T-cell (primary cell): ENCODE data around the gene PAQR7. TPM values are rescaled to one million over a fixed set of nuclear protein-coding genes. Genes with fewer than 3 reads are reported as not detected.

Experiments
- ATAC-seq, 4 experiments: fragments of 200-7000 bp in 3 of 4; fragments of 150-1000 bp in 1 of 4; cut with Tn5 transposase; replicated peaks in 1 of 4; 1 replicate in 3 of 4; 2 replicates in 1 of 4; pipeline ENCODE4 v1.10.0; 2021; ENCODE audit warnings: moderate library complexity in 3 of 4, mild to moderate bottlenecking in 2 of 4, moderate number of reproducible peaks in 1 of 4
- CTCF ChIA-PET, 2 donors: fragments of 300-600 bp; sonication (Branson Sonifier 250); formaldehyde crosslinking; loops; one replicate each; lab custom pipeline; 2022; ENCODE audit warnings: antibody characterized with exemption in 2 of 2; lab: Charles Lee
- POLR2A ChIA-PET, 2 donors: fragments of 300-600 bp; sonication (Branson Sonifier 250); formaldehyde crosslinking; loops; one replicate each; lab custom pipeline; 2022; ENCODE audit warnings: antibody characterized with exemption in 2 of 2; lab: Charles Lee
- DNase-seq, 35 experiments: peaks; one replicate each; pipeline versions ENCODE4 v3.0.0 to v3.0.0-alpha.2; 2013 to 2023
- H3K27ac ChIP-seq: one replicate; pipeline ENCODE4 v1.5.1; 2013; ENCODE audit warnings: low read length
- H3K27me3 ChIP-seq, 2 experiments: replicated peaks in 1 of 2; 1 replicate in 1 of 2; 2 replicates in 1 of 2; pipeline versions ENCODE4 v1.6.1 to v1.7.0; 2013; ENCODE audit warnings: low read length in 1 of 2, mixed read lengths in 1 of 2; ENCODE audit not compliant: control insufficient read depth in 2 of 2, insufficient read depth in 2 of 2; ENCODE audit errors: extremely low read depth in 1 of 2
- H3K36me3 ChIP-seq, 2 donors: 1 replicate in 1 of 2; 2 replicates in 1 of 2; pipeline versions ENCODE4 v1.6.1 to v1.7.0; 2013; ENCODE audit warnings: low read length in 1 of 2; ENCODE audit not compliant: control insufficient read depth in 2 of 2, insufficient read depth in 1 of 2; ENCODE audit errors: extremely low read depth in 1 of 2
- H3K4me1 ChIP-seq, 2 experiments: 1 replicate in 1 of 2; 2 replicates in 1 of 2; pipeline versions ENCODE4 v1.6.1 to v1.7.0; 2013; ENCODE audit warnings: low read length in 2 of 2, mixed read lengths in 1 of 2; ENCODE audit not compliant: insufficient read depth in 2 of 2, control insufficient read depth in 1 of 2; ENCODE audit errors: extremely low read depth in 1 of 2
- H3K4me3 ChIP-seq, 2 donors: 1 replicate in 1 of 2; 2 replicates in 1 of 2; pipeline versions ENCODE4 v1.5.1 to v1.7.0; 2013; ENCODE audit warnings: mild to moderate bottlenecking in 2 of 2, low read length in 1 of 2, moderate library complexity in 1 of 2; ENCODE audit not compliant: control insufficient read depth in 1 of 2; ENCODE audit errors: extremely low read depth in 1 of 2
- H3K9me3 ChIP-seq: 2 replicates; pipeline ENCODE4 v1.7.0; 2013
- H3K27ac Mint-ChIP-seq, 2 donors: one replicate each; pipeline ENCODE4 v1.8.0; 2020 to 2021; ENCODE audit warnings: mild to moderate bottlenecking in 2 of 2, mixed read lengths in 2 of 2
- H3K27me3 Mint-ChIP-seq, 2 donors: one replicate each; pipeline ENCODE4 v1.8.0; 2021 to 2022; ENCODE audit warnings: mixed read lengths in 2 of 2
- H3K36me3 Mint-ChIP-seq: one replicate; pipeline ENCODE4 v1.8.0; 2021; ENCODE audit warnings: mixed read lengths
- H3K4me1 Mint-ChIP-seq, 3 donors: one replicate each; pipeline ENCODE4 v1.8.0; 2020 to 2022; ENCODE audit warnings: mixed read lengths in 3 of 3, mild to moderate bottlenecking in 1 of 3
- H3K4me3 Mint-ChIP-seq, 3 donors: one replicate each; pipeline ENCODE4 v1.8.0; 2020 to 2022; ENCODE audit warnings: mild to moderate bottlenecking in 3 of 3, mixed read lengths in 3 of 3, moderate library complexity in 3 of 3
- H3K9me3 Mint-ChIP-seq, 3 donors: one replicate each; pipeline ENCODE4 v1.8.0; 2020 to 2022; ENCODE audit warnings: mixed read lengths in 3 of 3
- whole genome bisulfite sequencing: methylation state at CpG from one replicate; pipeline ENCODE4 v1.1.5; 2013; ENCODE audit warnings: missing lambda C conversion rate; ENCODE audit not compliant: insufficient coverage; 5-methylcytosine and 5-hydroxymethylcytosine counted together
- total RNA-seq, 35 experiments: library from RNA in 6 of 35; stranded (reverse) in 6 of 35; fragments of 120-200 nt in 1 of 35; gene quantifications; one replicate each; pipeline versions ENCODE4 v1.2.1 to v1.2.4 and lab custom pipeline; 2013 to 2026

The PAQR7 gene
- total RNA-seq, 5 donors from 2014 or later (not counting 1 experiment from before 2014, with no cell fraction given), result 1.9 to 3.8 (median 3.0) TPM

DNA sequence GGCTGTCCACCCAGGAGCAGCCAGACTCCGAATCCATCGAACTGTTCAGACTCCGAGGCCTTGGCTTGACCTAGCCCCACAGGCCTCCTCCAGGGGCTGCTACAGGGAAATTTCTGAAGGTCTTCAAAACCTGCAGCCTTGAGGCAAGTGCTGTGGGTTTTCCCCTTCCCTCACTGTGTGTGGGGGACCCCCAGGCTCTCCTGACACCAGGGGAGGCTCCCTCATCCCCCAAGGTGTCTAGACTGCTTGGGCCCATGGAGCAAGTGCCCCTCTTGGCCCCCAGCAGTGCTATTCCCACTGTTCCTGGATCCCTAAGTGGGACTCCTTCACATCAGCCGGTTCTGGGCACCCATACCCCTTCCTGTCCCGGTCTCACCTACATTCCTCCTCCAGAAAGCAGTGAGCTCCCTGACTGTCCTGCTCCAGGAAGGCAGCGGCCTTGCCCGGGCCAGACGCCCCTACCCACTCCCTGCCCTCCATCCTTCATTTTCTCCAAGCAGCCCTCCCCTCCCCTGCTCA is 814 bp downstream of the PAQR7 start:
- ChIA-PET POLR2A (no interaction called here), CTCF (interaction anchor here in 1 of 2 donors (0.8 kb wide), 2 partner anchors 17 to 123 kb away, joined by 4 to 5 read pairs; partner anchors contain the start of gene PAFAH2)
- peaks cover 0 to 13% of the 10 kb centered on the region in 2 experiments for H3K27me3 ChIP-seq
- peak overlapping the region; percentile 58 to 62 for H3K4me3 ChIP-seq
- H3K9me3 ChIP-seq, result no peaks in the 10 kb centered on the region
- ATAC-seq (peak in 2 of 4 experiments; percentile 1), DNase-seq (peak in 2 of 35 experiments; percentile 15 to 28)
- no peaks in the 10 kb centered on the region for H3K36me3 ChIP-seq
- H3K4me1 ChIP-seq, result peaks cover 6 to 21% of the 10 kb centered on the region in 2 experiments
- peak overlapping the region; percentile 12 for H3K27ac ChIP-seq
- Mint-ChIP-seq H3K9me3 (no peaks in the 10 kb centered on the region), H3K4me1 (peaks cover 7 to 9% (median 7%) of the 10 kb centered on the region in 3 donors), H3K36me3 (no peaks in the 10 kb centered on the region), H3K27me3 (no peaks in the 10 kb centered on the region), H3K27ac (peak overlapping the region in 1 of 2 donors; percentile 69), H3K4me3 (peak overlapping the region; percentile 73 to 86 (median 77))
- 33% methylated on average over 8 of the region's 8 CpGs for WGBS

GRCh38 chr1:25874209-25874608 is 1.3 kb downstream of the PAQR7 start:
- Histone ChIP-seq H3K36me3 (no peaks in the 10 kb centered on the region), H3K27ac (no peak overlapping the region), H3K4me3 (no peak overlapping the region), H3K9me3 (no peaks in the 10 kb centered on the region), H3K27me3 (peaks cover 0 to 13% of the 10 kb centered on the region in 2 experiments), H3K4me1 (peaks cover 6 to 21% of the 10 kb centered on the region in 2 experiments)
- Mint-ChIP-seq H3K4me1 (peaks cover 7 to 9% (median 7%) of the 10 kb centered on the region in 3 donors), H3K4me3 (peak overlapping the region in 1 of 3 donors; percentile 86), H3K9me3 (no peaks in the 10 kb centered on the region), H3K27ac (no peak overlapping the region), H3K36me3 (no peaks in the 10 kb centered on the region), H3K27me3 (no peaks in the 10 kb centered on the region)
- DNase-seq (no peak), ATAC-seq (no peak)
- WGBS, result 90% methylated on average over 1 of the region's 3 CpGs
- ChIA-PET POLR2A (no interaction called here), CTCF (interaction anchor here in 1 of 2 donors (0.6 to 0.8 kb wide), 2 partner anchors 18 to 31 kb away, joined by 3 to 4 read pairs; no protein-coding TSS in a partner anchor)

GRCh38 chr1:25873120-25873519 is 2.4 kb downstream of the PAQR7 start:
- no peaks in the 10 kb centered on the region for H3K36me3 Mint-ChIP-seq
- no peak overlapping the region for H3K4me3 ChIP-seq
- H3K4me1 Mint-ChIP-seq, result peaks cover 7 to 9% (median 7%) of the 10 kb centered on the region in 3 donors
- 94% methylated on average over 3 of the region's 3 CpGs for WGBS
- ATAC-seq (no peak), DNase-seq (no peak)
- H3K9me3 ChIP-seq, result no peaks in the 10 kb centered on the region
- H3K9me3 Mint-ChIP-seq, result no peaks in the 10 kb centered on the region
- H3K36me3 ChIP-seq, result no peaks in the 10 kb centered on the region
- POLR2A ChIA-PET, result no interaction called here
- H3K27me3 Mint-ChIP-seq, result no peaks in the 10 kb centered on the region
- H3K4me3 Mint-ChIP-seq, result no peak overlapping the region
- peaks cover 0 to 13% of the 10 kb centered on the region in 2 experiments for H3K27me3 ChIP-seq
- peaks cover 6 to 21% of the 10 kb centered on the region in 2 experiments for H3K4me1 ChIP-seq
- no peak overlapping the region for H3K27ac Mint-ChIP-seq
- H3K27ac ChIP-seq, result no peak overlapping the region
- CTCF ChIA-PET, result no interaction called here

DNA sequence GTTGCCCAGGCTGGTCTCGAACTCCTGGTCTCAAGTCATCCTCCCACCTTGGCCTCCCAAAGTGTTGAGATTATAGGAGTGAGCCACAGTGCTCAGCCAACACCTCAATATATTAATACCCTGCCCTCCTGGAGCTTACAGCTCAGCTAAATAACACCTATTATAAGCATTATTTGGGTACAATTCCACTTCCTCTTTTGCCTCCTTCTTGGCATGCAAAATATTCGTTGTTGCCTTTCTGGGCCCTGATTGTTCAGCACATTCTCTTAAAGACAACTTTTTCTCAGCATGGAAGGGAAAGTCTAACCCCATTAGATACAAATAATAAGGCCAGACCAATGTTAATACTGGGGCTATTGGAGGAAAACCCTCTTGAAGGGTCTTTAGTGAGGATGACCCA is 2.8 kb downstream of the PAQR7 start:
- ChIA-PET CTCF (no interaction called here), POLR2A (no interaction called here)
- H3K27ac Mint-ChIP-seq, result no peak overlapping the region
- no peaks in the 10 kb centered on the region for H3K9me3 Mint-ChIP-seq
- no peak overlapping the region for H3K4me3 Mint-ChIP-seq
- Histone ChIP-seq H3K4me3 (no peak overlapping the region), H3K27ac (no peak overlapping the region), H3K4me1 (peaks cover 6 to 21% of the 10 kb centered on the region in 2 experiments), H3K9me3 (no peaks in the 10 kb centered on the region), H3K36me3 (no peaks in the 10 kb centered on the region), H3K27me3 (peaks cover 0 to 13% of the 10 kb centered on the region in 2 experiments)
- no peak for ATAC-seq
- WGBS, result no CpG with 5 or more reads among the region's 2 CpGs
- H3K36me3 Mint-ChIP-seq, result no peaks in the 10 kb centered on the region
- peaks cover 7 to 9% (median 7%) of the 10 kb centered on the region in 3 donors for H3K4me1 Mint-ChIP-seq
- no peak for DNase-seq
- H3K27me3 Mint-ChIP-seq, result no peaks in the 10 kb centered on the region

DNA sequence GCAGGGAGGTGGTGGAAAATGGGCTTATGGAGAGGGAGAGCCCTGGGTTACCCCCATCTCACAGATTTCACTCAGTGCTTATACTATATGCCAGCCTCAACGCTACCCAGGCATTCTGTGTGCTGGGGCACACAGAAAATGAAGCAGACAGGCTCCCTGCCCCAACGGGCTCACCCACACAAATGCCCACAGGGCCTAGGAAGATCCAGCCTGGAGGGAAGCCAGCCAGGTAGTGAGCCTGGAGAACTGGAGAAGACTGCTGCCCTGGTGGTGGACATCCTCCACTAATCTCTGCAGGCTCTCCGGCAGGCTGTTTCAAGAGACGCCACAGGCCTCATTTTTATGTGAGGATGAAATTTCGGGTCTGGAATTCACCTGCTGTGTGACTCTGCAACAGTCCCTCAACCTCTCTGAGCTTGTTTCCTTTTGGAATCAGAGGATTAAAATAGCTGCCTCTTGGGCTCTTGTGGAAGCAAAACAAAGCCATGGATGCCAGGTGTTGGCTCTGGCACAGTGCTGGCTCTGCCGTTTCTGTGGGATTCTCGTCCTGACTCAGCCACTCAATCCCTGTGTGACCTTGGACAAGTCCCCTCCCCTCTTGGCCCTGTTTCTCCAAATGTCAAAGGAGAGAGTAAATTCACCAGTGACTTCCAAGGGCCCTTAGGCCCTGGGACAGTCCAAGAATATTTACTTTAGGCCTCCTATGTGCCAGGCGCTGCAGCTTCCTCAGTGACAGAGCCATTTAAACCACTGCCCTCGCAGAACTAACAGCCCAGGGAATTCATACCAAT is 3.6 kb downstream of the PAQR7 start:
- ATAC-seq, result no peak
- WGBS, result 81% methylated on average over 3 of the region's 9 CpGs
- Mint-ChIP-seq H3K9me3 (no peaks in the 10 kb centered on the region), H3K4me1 (peaks cover 7 to 9% (median 7%) of the 10 kb centered on the region in 3 donors), H3K27me3 (no peaks in the 10 kb centered on the region), H3K36me3 (no peaks in the 10 kb centered on the region), H3K27ac (no peak overlapping the region), H3K4me3 (no peak overlapping the region)
- POLR2A ChIA-PET, result no interaction called here
- Histone ChIP-seq H3K27me3 (peaks cover 0 to 13% of the 10 kb centered on the region in 2 experiments), H3K9me3 (no peaks in the 10 kb centered on the region), H3K4me3 (no peak overlapping the region), H3K36me3 (no peaks in the 10 kb centered on the region), H3K27ac (no peak overlapping the region), H3K4me1 (peaks cover 6 to 21% of the 10 kb centered on the region in 2 experiments)
- DNase-seq, result no peak
- CTCF ChIA-PET, result interaction anchor here in 1 of 2 donors (0.6 kb wide), 1 partner anchor 492 kb away, joined by 3 read pairs; no protein-coding TSS in a partner anchor

- peaks cover 0 to 13% of the 10 kb centered on the region in 2 experiments for H3K27me3 ChIP-seq
- no peak overlapping the region for H3K27ac ChIP-seq
- Mint-ChIP-seq H3K27ac (no peak overlapping the region), H3K4me1 (peaks cover 7 to 9% (median 7%) of the 10 kb centered on the region in 3 donors), H3K4me3 (no peak overlapping the region), H3K36me3 (no peaks in the 10 kb centered on the region), H3K9me3 (no peaks in the 10 kb centered on the region), H3K27me3 (no peaks in the 10 kb centered on the region)
- 92% methylated on average over 2 of the region's 5 CpGs for WGBS
- CTCF ChIA-PET, result no interaction called here
- no peak overlapping the region for H3K4me3 ChIP-seq
- ATAC-seq, result no peak
- H3K9me3 ChIP-seq, result no peaks in the 10 kb centered on the region
- H3K36me3 ChIP-seq, result no peaks in the 10 kb centered on the region
- DNase-seq, result no peak
- H3K4me1 ChIP-seq, result peaks cover 6 to 21% of the 10 kb centered on the region in 2 experiments
- POLR2A ChIA-PET, result no interaction called here
Observed at GRCh38 chr1:25871086-25871703, 4.3 kb downstream of the PAQR7 start.
